HEK293 (cell line): ENCODE data around the gene TLE2.

Experiments used
- BCL11A ChIP-seq: fragments of 450-650 bp; formaldehyde crosslinking; IDR thresholded peaks from 2 replicates; pipeline ENCODE4 v1.5.1; 2016; ENCODE audit warnings: low read depth, missing biosample characterization, missing genetic modification characterization
- GLIS2 ChIP-seq: fragments of 450-650 bp; formaldehyde crosslinking; IDR thresholded peaks from 2 replicates; pipeline ENCODE4 v1.5.1; 2016; ENCODE audit warnings: missing biosample characterization, missing genetic modification characterization
- INSM2 ChIP-seq: fragments of 450-650 bp; formaldehyde crosslinking; IDR thresholded peaks from 2 replicates; pipeline ENCODE4 v1.5.1; 2016; ENCODE audit warnings: missing biosample characterization, missing genetic modification characterization
- OVOL3 ChIP-seq: fragments of 450-650 bp; formaldehyde crosslinking; IDR thresholded peaks from 2 replicates; pipeline ENCODE4 v1.5.1; 2016; ENCODE audit warnings: missing biosample characterization, missing genetic modification characterization
- PRDM1 ChIP-seq: fragments of 450-650 bp; formaldehyde crosslinking; IDR thresholded peaks from 2 replicates; pipeline ENCODE4; 2016; ENCODE audit warnings: missing biosample characterization, missing genetic modification characterization
- PRDM10 ChIP-seq: fragments of 450-650 bp; formaldehyde crosslinking; IDR thresholded peaks from 2 replicates; pipeline ENCODE4 v1.5.1; 2016; ENCODE audit warnings: missing biosample characterization, missing genetic modification characterization
- SP3 ChIP-seq: fragments of 450-650 bp; formaldehyde crosslinking; IDR thresholded peaks from 2 replicates; pipeline ENCODE4 v1.5.1; 2016; ENCODE audit warnings: missing biosample characterization, missing genetic modification characterization
- ZBTB21 ChIP-seq: fragments of 450-650 bp; formaldehyde crosslinking; IDR thresholded peaks from 2 replicates; pipeline ENCODE4 v1.5.1; 2017; ENCODE audit warnings: missing biosample characterization, missing genetic modification characterization
- ZBTB8A ChIP-seq: fragments of 450-650 bp; formaldehyde crosslinking; IDR thresholded peaks from 2 replicates; pipeline ENCODE4 v1.5.1; 2016; ENCODE audit warnings: missing biosample characterization, missing genetic modification characterization
- ZFP41 ChIP-seq: fragments of 450-650 bp; formaldehyde crosslinking; IDR thresholded peaks from 2 replicates; pipeline ENCODE4 v1.5.1; 2016; ENCODE audit warnings: missing biosample characterization, missing genetic modification characterization, borderline replicate concordance
- ZNF114 ChIP-seq: fragments of 450-650 bp; formaldehyde crosslinking; IDR thresholded peaks from 2 replicates; pipeline ENCODE4 v1.5.0; 2017; ENCODE audit warnings: missing biosample characterization, missing genetic modification characterization
- ZNF169 ChIP-seq: fragments of 450-650 bp; formaldehyde crosslinking; IDR thresholded peaks from 2 replicates; pipeline ENCODE4 v1.5.1; 2016; ENCODE audit warnings: missing biosample characterization, missing genetic modification characterization
- ZNF214 ChIP-seq: fragments of 450-650 bp; formaldehyde crosslinking; IDR thresholded peaks from 2 replicates; pipeline ENCODE4 v1.5.1; 2017; ENCODE audit warnings: missing biosample characterization, mild to moderate bottlenecking, missing genetic modification characterization, borderline replicate concordance
- ZNF26 ChIP-seq: fragments of 450-650 bp; formaldehyde crosslinking; IDR thresholded peaks from 2 replicates; pipeline ENCODE4 v1.5.1; 2016; ENCODE audit warnings: missing biosample characterization, missing genetic modification characterization
- ZNF280C ChIP-seq: fragments of 450-650 bp; formaldehyde crosslinking; IDR thresholded peaks from 2 replicates; pipeline ENCODE4 v1.5.1; 2016; ENCODE audit warnings: missing biosample characterization, missing genetic modification characterization
- ZNF335 ChIP-seq: fragments of 450-650 bp; formaldehyde crosslinking; conservative IDR thresholded peaks from 2 replicates; pipeline ENCODE4 v1.5.1; 2016; ENCODE audit warnings: missing biosample characterization, missing genetic modification characterization
- ZNF350 ChIP-seq: fragments of 450-650 bp; formaldehyde crosslinking; IDR thresholded peaks from 2 replicates; pipeline ENCODE4 v1.5.0; 2017; ENCODE audit warnings: missing biosample characterization, mild to moderate bottlenecking, missing genetic modification characterization
- ZNF391 ChIP-seq: fragments of 450-650 bp; formaldehyde crosslinking; IDR thresholded peaks from 2 replicates; pipeline ENCODE4 v1.5.1; 2016; ENCODE audit warnings: low read depth, missing biosample characterization, missing genetic modification characterization, borderline replicate concordance
- ZNF394 ChIP-seq: fragments of 450-650 bp; formaldehyde crosslinking; IDR thresholded peaks from 2 replicates; pipeline ENCODE4 v1.5.1; 2016; ENCODE audit warnings: missing biosample characterization, missing genetic modification characterization, mild to moderate bottlenecking, moderate library complexity, borderline replicate concordance
- ZNF404 ChIP-seq: fragments of 450-650 bp; formaldehyde crosslinking; IDR thresholded peaks from 2 replicates; pipeline ENCODE4 v1.5.1; 2017; ENCODE audit warnings: missing biosample characterization, missing genetic modification characterization
- ZNF433 ChIP-seq: fragments of 450-650 bp; formaldehyde crosslinking; IDR thresholded peaks from 2 replicates; pipeline ENCODE4 v1.5.1; 2016; ENCODE audit warnings: missing biosample characterization, missing genetic modification characterization, low read depth
- ZNF501 ChIP-seq: fragments of 450-650 bp; formaldehyde crosslinking; IDR thresholded peaks from 2 replicates; pipeline ENCODE4 v1.5.1; 2016; ENCODE audit warnings: missing biosample characterization, missing genetic modification characterization
- ZNF548 ChIP-seq: fragments of 450-650 bp; formaldehyde crosslinking; IDR thresholded peaks from 2 replicates; pipeline ENCODE4 v1.5.1; 2016; ENCODE audit warnings: missing biosample characterization, missing genetic modification characterization
- ZNF555 ChIP-seq: fragments of 450-650 bp; formaldehyde crosslinking; conservative IDR thresholded peaks from 2 replicates; pipeline ENCODE4 v1.5.1; 2017; ENCODE audit warnings: missing biosample characterization, mild to moderate bottlenecking, missing genetic modification characterization, inconsistent platforms
- ZNF561 ChIP-seq: fragments of 450-650 bp; IDR thresholded peaks from 2 replicates; pipeline ENCODE4 v1.5.1; 2018; ENCODE audit warnings: missing biosample characterization, missing genetic modification characterization, borderline replicate concordance
- ZNF585B ChIP-seq: fragments of 450-650 bp; formaldehyde crosslinking; IDR thresholded peaks from 2 replicates; pipeline ENCODE4 v1.5.1; 2016; ENCODE audit warnings: missing biosample characterization, missing genetic modification characterization
- ZNF639 ChIP-seq: fragments of 450-650 bp; formaldehyde crosslinking; IDR thresholded peaks from 2 replicates; pipeline ENCODE4 v1.5.1; 2016; ENCODE audit warnings: missing biosample characterization, missing genetic modification characterization
- ZNF701 ChIP-seq: fragments of 450-650 bp; formaldehyde crosslinking; IDR thresholded peaks from 2 replicates; pipeline ENCODE4 v1.5.1; 2016; ENCODE audit warnings: missing biosample characterization, missing genetic modification characterization
- ZNF76 ChIP-seq: fragments of 450-650 bp; formaldehyde crosslinking; IDR thresholded peaks from 2 replicates; pipeline ENCODE4; 2016; ENCODE audit warnings: low read depth, missing biosample characterization, missing genetic modification characterization, borderline replicate concordance
- ZNF785 ChIP-seq: fragments of 450-650 bp; formaldehyde crosslinking; IDR thresholded peaks from 2 replicates; pipeline ENCODE4 v1.5.1; 2016; ENCODE audit warnings: missing biosample characterization, missing genetic modification characterization

Gene TLE2

GRCh38 chr19:2950286-2951124 lies 78.6 kb downstream of the TLE2 start (continued):
- TF ChIP-seq INSM2 (tag by site-specific recombination) (0 out of 2 replicates have a peak, but pooled peaks have one; percentile 54), ZNF335 (tag by site-specific recombination) (peak; percentile 82), ZNF76 (tag by site-specific recombination) (peak; percentile 88; the same call in 1 of the 2 replicates), ZNF214 (tag by site-specific recombination) (no peak), ZNF701 (tag by site-specific recombination) (no peak), ZNF114 (tag by site-specific recombination) (no peak), BCL11A (tag by site-specific recombination) (peak; percentile 88), PRDM10 (tag by site-specific recombination) (peak; percentile 74), ZNF26 (tag by site-specific recombination) (no peak), ZNF561 (tag by site-specific recombination) (peak; percentile 85), ZBTB21 (tag by site-specific recombination) (peak; percentile 61; the same call in 1 of the 2 replicates), ZNF639 (peak; percentile 85), ZNF394 (tag by site-specific recombination) (peak; percentile 52; the same call in 1 of the 2 replicates), ZNF169 (no peak), ZNF785 (0 out of 2 replicates have a peak, but pooled peaks have one; percentile 21), SP3 (tag by site-specific recombination) (peak; percentile 96), ZNF585B (no peak), ZBTB8A (tag by site-specific recombination) (peak; percentile 13), ZNF555 (tag by site-specific recombination) (no peak), ZNF391 (peak; percentile 65; the same call in 1 of the 2 replicates), ZFP41 (tag by site-specific recombination) (no peak), ZNF433 (no peak), PRDM1 (tag by site-specific recombination) (no peak), ZNF548 (tag by site-specific recombination) (no peak), ZNF404 (tag by site-specific recombination) (no peak), ZNF501 (tag by site-specific recombination) (peak; percentile 50), ZNF280C (no peak), OVOL3 (tag by site-specific recombination) (no peak), GLIS2 (peak; percentile 79), ZNF350 (tag by site-specific recombination) (no peak)
